ENCODE results near the gene CASP7.

CASP7 gene

DNA sequence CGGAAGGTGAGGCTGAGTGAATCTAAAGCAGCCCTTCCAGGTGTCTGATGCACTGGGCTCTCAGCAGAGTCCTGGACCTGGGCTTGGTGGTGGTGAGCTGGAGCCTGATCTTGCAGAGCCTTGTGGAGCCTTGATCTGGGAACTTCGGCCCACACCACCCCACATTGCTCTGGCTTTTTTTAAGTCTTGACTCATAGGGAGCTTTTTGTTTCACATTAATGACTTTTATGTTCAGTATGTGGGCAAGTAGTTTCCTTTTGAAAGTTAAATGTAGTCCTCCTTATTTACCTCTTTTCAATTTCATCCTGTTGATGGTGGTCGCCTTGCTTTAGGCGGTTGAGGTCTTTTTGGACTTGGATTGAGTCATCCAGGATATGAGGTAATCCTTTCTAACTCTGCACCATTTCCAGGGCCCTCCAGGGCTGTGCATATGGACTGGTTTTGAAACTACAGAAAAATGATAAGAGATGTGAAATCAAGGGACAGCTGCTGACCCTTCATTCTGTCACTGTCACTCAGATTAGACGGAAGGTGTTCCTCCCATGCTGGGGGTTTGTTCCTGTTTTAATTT is 12.9 kb upstream of the CASP7 start:
- no peak for DNase-seq

DNA sequence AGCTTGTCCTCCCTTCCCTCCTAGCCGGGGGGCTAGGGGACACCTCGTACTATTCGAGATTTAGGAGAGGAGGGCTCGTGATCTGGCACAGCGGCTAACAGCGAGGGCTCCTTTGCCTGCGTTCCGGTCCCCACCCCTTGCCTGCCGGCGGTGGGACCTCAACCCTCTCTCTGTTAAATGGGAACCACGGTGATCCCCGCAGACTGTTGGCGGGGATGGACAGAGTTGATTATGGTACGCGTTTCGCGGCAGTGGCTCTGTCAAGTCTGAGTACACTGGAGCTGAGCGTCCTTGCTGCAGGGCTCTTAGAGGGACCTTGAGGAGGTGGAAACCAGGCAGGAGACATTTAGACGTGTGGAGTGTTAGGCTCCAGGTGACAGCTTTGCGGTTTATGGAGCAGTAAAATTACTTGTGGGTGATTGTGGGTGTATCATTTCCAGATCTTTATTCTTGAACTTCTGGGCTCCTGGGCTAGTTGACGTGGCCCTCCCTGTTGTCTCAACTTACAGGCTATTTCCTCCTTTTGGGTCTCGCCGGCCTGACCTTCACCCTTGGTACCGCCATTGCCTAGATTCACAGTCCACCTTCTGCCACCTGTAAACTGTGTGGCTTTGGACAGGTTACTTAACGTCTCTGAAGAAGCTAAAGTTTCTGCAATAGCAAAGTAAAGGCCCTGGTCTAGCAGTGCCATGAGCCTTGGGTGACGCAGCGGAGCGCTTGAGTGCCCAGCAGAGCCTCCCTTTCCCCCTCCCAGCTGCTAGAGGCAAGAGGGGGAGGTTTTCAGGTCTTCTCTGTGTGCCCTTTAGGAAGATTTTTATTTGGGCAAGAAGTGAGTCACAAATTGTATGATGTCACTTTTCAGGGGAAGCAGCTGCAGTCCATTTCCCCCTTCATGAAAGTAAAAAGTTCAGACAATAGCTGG is 739 bp downstream of the CASP7 start:
- peak; percentile 18 for DNase-seq

- DNase-seq = no peak
Measured at GRCh38 chr10:113681533-113682470, 2.1 kb downstream of the CASP7 start.

- DNase-seq = no peak
Measured at GRCh38 chr10:113683300-113683699, 3.6 kb downstream of the CASP7 start.

- DNase-seq = no peak
Measured at GRCh38 chr10:113686028-113686427, 6.3 kb downstream of the CASP7 start.

DNA sequence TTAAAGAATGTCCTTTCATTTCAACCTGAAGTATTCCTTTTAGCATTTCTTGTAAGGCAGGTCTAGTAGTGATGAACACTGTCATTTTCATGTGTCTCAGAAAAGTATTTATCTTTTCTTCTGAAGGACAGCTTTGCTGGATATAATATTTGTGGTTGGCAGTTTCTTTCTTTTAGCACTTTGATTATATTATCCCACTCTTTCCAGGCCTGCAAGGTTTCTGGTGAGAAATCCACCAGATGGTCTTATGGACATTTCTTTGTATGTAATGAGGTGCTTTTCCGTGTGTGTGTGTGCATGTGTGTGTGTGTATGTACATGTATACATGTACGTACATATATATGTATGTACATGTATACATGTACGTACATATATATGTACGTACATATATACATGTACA is 7.3 kb downstream of the CASP7 start:
- no peak for DNase-seq

DNA sequence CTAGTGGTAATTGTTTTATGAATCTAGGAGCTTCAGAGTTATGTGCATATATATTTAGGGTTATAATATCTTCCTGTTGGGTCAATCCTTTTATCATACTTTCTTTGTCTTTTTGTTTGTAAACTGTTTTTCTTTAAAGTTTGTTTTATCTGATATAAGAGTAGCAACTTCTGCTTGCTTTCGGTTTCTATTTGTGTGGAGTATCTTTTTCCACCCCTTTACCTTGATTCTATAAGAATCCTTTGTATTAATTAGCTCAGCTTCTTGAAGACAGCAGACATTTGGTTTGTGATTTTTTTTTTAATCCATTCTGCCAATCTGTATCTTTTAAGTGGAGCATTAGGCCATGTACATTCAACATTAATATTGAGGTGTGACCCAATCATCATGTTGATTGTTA is 9.3 kb downstream of the CASP7 start:
- DNase-seq = no peak

DNA sequence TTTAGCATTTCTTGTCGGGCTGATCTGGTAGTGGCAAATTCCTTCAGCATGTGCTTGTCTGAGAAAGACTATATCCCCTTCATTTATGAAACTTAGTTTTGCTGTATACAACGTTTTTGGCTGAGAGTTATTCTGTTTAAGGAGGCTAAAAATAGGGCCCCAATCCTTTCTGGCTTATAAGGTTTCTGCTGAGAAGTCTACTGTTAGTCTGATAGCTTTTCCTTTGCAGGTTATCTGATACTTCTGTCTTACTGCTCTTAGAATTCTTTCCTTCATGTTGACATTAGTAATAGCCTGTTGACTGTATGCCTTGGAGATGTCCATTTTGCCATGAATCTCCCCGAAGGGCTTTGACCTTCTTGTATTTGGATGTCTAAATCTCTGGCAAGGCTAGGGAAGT is 9.9 kb downstream of the CASP7 start:
- no peak for DNase-seq

DNA sequence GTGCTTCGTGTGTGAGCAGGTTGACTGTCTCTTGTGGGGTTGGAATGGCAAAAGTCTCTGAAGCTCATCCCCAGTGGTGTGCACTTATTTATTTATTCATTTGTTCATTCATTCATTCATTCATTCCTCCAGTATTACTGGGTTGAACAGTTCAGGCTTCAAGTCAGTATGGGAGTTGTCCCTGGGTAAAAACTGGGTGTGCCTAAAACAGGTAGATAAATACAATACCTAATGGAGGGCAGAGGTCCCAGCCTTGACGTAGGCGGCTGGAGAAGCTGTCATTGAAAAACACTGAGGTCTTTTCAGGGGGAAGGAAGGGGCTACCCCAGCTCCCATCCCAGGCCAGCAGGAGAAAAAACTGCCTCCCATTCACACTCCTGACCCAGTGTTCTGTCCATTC is 11.0 kb downstream of the CASP7 start:
- no peak for DNase-seq

DNA sequence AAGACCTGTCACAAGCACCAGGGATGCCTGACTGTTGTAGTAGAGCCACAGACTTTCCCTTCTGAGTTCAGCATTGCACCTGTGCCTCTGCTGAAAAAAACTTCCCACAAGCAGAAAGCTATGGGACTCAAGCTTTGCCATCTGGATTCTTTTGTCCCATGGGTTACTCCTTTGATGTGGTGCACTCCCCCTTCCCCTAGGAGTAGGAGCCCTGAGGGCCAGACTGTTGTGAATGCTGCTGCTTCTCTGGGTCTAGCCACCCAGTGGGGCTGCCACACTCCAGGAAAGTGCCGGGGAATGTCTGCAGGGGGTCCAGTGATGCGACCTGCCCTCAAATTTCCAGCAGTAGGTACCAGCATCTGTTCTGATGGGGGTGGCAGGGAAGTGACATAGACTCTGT is 11.7 kb downstream of the CASP7 start:
- DNase-seq = no peak

- no peak for DNase-seq
Measured at GRCh38 chr10:113692271-113692670, 12.6 kb downstream of the CASP7 start.

GRCh38 chr10:113693348-113693747 is 13.6 kb downstream of the CASP7 start:
- DNase-seq = no peak

- DNase-seq = no peak
Measured at GRCh38 chr10:113695691-113696090, 16.0 kb downstream of the CASP7 start.

DNA sequence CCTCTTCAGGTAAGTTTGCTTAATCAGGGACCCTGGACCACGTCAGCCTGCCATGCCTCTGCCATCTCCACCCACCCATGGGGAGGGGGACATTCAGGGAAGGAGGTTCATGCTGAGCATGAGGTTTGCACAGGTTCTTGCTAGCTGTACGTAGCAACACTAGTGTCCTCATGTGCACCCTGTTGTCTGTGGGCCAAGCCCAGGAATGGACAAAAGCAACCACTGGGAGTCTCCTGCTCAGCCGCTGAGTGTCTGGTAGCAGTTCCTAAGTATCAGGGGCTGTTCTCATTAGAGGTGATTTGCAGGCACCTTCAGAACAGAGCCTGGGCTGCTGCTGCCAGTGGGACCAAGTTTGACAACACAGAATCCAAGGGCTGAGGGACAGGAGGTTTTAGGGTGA is 17.9 kb downstream of the CASP7 start:
- DNase-seq = no peak

DNA sequence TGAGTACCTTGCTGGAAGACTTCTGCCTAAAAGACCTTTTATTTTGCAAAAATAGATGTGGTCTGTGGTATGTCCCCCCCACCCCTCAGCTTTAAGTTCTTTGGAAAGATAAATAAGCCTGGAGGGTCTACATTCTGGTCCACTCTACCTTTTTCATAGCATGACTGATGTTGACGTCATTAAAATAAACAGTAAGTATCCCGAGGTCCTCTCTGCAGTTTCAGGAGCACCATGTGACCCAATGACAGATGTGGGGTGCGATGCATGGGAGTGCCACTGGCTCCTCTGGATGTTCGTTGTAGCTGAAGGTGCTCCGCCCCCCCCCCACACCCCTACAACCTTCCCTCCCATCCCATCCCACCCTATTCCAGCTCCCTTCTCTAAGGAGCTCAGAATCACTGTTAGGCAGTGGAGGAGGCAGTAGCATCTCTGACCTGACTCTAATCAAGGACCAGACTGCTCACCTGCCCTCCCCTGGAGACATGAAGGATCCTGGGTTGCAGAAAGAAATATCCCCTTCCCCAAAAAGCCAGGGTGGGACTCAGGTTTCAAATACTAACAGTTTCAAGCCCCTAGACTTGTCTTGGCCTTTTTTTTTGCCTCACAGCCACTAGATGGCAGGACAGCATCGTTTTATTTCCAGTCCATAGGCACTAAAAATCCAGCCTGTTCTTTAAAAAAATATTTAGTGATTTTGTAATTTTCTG is 25.1 kb downstream of the CASP7 start:
- DNase-seq = no peak

DNA sequence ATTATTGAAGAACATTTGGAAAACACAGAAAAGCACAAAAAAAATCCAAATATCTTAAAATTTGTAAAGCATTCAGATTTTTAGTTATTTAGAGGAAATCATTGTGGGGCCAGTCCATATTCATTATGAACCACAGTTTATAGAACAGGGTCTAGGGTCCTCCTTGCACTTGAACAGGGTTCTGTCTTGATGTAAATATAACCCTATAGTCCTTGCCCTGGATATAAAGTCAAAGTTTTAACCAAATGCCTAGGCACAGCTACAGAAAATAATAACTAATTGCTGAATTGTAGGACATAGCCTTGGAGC is 25.6 kb downstream of the CASP7 start:
- DNase-seq = no peak

DNA sequence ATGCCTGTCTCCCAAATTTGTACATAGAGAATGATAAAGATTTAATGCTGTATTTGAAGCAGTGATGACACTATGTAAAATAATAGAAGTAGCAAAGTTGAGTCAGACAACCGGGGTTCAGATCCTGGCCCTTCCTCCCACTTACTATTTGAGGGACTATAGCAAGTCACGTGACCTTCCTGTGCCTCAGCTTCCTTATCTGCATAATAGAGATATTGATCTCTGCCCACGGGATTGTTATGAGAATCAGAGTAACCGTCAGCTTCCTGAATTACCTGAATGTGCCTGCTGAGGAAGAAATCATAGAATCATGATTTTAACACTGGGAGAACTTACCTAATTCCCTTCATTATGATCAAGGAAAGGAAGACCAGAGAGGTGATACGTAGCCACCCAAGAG is 26.9 kb downstream of the CASP7 start:
- DNase-seq = no peak

GRCh38 chr10:113708640-113709039 is 28.9 kb downstream of the CASP7 start:
- no peak for DNase-seq

- no peak for DNase-seq
Measured at GRCh38 chr10:113709221-113709838, 29.6 kb downstream of the CASP7 start.

- DNase-seq = no peak
Measured at GRCh38 chr10:113711142-113711541, 31.4 kb downstream of the CASP7 start.

GRCh38 chr10:113712024-113712423 is 32.3 kb downstream of the CASP7 start:
- DNase-seq = no peak
